Measurements from ENCODE around the gene TRAPPC4.
A peak's percentile ranks its signal among the peaks of the same experiment; 100 is the strongest.

GRCh38 chr11:119030329-119031047 lies 11.9 kb downstream of the TRAPPC4 start, which contains the start of gene SLC37A4:
- TF ChIP-seq CTCF (IDR thresholded peaks at IDR 0.05) (peak in 2 of 5 experiments; percentile 80 to 96), POLR2A (IDR thresholded peaks at IDR 0.05) (peak; percentile 61), EP300 (IDR thresholded peaks at IDR 0.05; ENCODE audit: low read depth) (no peak), POLR2AphosphoS5 (IDR thresholded peaks at IDR 0.05) (peak; percentile 68 to 86 (median 83))

All from transverse colon (tissue), 4 donors.